HepG2 (cell line): Measurements from ENCODE around the gene SH3YL1. TPM values are rescaled to one million over a fixed set of nuclear protein-coding genes. Genes with fewer than 3 reads are reported as not detected.

Source experiments
- CCDC6 ChIP-seq: sonication (generic); formaldehyde crosslinking; IDR thresholded peaks from 2 replicates; pipeline ENCODE4 v1.8.1; 2022; ENCODE audit warnings: mild to moderate bottlenecking, missing genetic modification reagents, moderate library complexity
- HDAC1 ChIP-seq: sonication (generic); formaldehyde crosslinking; IDR thresholded peaks from 2 replicates; pipeline ENCODE4 v1.5.1; 2020; ENCODE audit warnings: mild to moderate bottlenecking, missing genetic modification reagents
- HOXA9 ChIP-seq: sonication (generic); formaldehyde crosslinking; IDR thresholded peaks from 2 replicates; pipeline ENCODE4 v1.8.1; 2022; ENCODE audit warnings: missing genetic modification reagents, mild to moderate bottlenecking, moderate library complexity, borderline replicate concordance
- ZNF280B ChIP-seq: sonication (generic); formaldehyde crosslinking; IDR thresholded peaks from 2 replicates; pipeline ENCODE4 v1.5.0; 2020; ENCODE audit warnings: missing genetic modification reagents, mild to moderate bottlenecking, borderline replicate concordance
- ZNF3 ChIP-seq: IDR thresholded peaks from 2 replicates; pipeline ENCODE4 v1.7.0; 2017; ENCODE audit warnings: inconsistent platforms
- ZNF430 ChIP-seq: sonication (generic); formaldehyde crosslinking; IDR thresholded peaks from 2 replicates; pipeline ENCODE4 v1.9.0; 2021; ENCODE audit warnings: mild to moderate bottlenecking, missing genetic modification reagents
- ZNF558 ChIP-seq: sonication (generic); formaldehyde crosslinking; IDR thresholded peaks from 2 replicates; pipeline ENCODE4 v1.9.0; 2022; ENCODE audit warnings: mild to moderate bottlenecking, missing genetic modification reagents, borderline replicate concordance
- polyA plus RNA-seq, 8 experiments: library from polyadenylated mRNA; depleted of rRNA in 3 of 8; stranded (reverse) in 7 of 8; unstranded in 1 of 8; fragments of >200 nt; fragmentation: Illumina TruSeq in 4 of 8; extraction: Trizol in 4 of 8; gene quantifications; 2 replicates each; pipeline versions ENCODE4 v1.2.1 to v1.2.3, GENCODE V29; 2011 to 2016; ENCODE audit warnings: low read depth in 4 of 8, missing spikeins in 1 of 8, mixed read lengths in 1 of 8; ENCODE audit not compliant: insufficient read depth in 1 of 8
- total RNA-seq, 5 experiments: library from RNA; depleted of rRNA; stranded (reverse); fragments of >200 nt; fragmentation: Illumina TruSeq; extraction: Trizol; gene quantifications; 2 replicates each; pipeline ENCODE4 v1.2.3, GENCODE V29; 2016; ENCODE audit warnings: low read depth in 1 of 5
- TF ChIP-seq, protein P1 (sequence below): IDR thresholded peaks from 2 replicates; pipeline ENCODE4 v1.6.1; 2016; ENCODE audit warnings: low read depth, missing genetic modification reagents, missing compliant biosample characterization
- TF ChIP-seq, protein P2 (sequence below): sonication (generic); formaldehyde crosslinking; IDR thresholded peaks from 2 replicates; pipeline ENCODE4 v1.5.1; 2020; ENCODE audit warnings: mild to moderate bottlenecking, missing genetic modification reagents, borderline replicate concordance
- TF ChIP-seq, protein P3 (sequence below): IDR thresholded peaks from 2 replicates; pipeline ENCODE4 v1.6.1; 2016; ENCODE audit warnings: missing biosample characterization, missing genetic modification reagents, low read depth
- TF ChIP-seq, protein P4 (sequence below): sonication (generic); formaldehyde crosslinking; IDR thresholded peaks from 2 replicates; pipeline ENCODE4 v1.8.0; 2022; ENCODE audit warnings: mild to moderate bottlenecking, missing genetic modification reagents; ENCODE audit not compliant: insufficient replicate concordance

The SH3YL1 gene
- total and polyA plus RNA-seq, 2 of the 13 experiments (the other 11 are each of a cell fraction or from before 2014, with no cell fraction given): 13.0 to 48.2 TPM

DNA sequence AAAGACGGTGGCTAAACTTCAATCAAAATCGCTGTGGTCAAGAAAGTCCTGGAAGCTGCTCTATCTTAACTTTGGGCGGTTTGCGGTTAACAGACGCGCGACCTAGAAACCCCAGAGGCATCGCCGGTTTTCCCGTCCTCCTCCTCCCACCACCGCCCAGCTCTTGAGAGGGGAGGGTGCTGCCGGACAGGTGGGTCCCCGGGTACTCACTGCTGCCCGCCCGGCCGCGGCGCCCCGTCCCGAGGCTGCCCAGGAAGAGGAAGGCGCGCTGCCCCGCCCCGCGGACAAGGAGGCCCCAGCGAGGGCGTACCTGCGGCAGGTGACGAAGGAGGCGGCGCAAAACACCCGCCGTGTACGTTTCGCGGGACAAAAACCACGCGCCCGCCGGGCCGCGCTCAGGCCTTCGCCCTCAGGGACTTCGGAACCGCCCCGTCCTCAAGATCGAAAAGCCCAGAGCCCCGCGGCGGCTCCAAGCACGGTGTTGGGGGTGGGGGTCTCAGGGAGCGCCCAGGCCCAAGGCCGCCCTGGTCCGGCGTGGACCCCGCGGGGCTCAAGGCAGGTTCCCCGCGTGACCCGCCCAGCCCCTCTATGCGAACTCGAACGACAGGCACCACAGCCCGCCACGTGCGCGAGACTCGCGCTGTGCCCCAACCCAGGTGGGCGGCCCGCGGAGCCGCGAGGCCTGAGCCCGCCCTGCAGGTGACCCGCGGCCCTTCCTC, at the start of gene SH3YL1 (continued):
- TF ChIP-seq, protein P1, sequence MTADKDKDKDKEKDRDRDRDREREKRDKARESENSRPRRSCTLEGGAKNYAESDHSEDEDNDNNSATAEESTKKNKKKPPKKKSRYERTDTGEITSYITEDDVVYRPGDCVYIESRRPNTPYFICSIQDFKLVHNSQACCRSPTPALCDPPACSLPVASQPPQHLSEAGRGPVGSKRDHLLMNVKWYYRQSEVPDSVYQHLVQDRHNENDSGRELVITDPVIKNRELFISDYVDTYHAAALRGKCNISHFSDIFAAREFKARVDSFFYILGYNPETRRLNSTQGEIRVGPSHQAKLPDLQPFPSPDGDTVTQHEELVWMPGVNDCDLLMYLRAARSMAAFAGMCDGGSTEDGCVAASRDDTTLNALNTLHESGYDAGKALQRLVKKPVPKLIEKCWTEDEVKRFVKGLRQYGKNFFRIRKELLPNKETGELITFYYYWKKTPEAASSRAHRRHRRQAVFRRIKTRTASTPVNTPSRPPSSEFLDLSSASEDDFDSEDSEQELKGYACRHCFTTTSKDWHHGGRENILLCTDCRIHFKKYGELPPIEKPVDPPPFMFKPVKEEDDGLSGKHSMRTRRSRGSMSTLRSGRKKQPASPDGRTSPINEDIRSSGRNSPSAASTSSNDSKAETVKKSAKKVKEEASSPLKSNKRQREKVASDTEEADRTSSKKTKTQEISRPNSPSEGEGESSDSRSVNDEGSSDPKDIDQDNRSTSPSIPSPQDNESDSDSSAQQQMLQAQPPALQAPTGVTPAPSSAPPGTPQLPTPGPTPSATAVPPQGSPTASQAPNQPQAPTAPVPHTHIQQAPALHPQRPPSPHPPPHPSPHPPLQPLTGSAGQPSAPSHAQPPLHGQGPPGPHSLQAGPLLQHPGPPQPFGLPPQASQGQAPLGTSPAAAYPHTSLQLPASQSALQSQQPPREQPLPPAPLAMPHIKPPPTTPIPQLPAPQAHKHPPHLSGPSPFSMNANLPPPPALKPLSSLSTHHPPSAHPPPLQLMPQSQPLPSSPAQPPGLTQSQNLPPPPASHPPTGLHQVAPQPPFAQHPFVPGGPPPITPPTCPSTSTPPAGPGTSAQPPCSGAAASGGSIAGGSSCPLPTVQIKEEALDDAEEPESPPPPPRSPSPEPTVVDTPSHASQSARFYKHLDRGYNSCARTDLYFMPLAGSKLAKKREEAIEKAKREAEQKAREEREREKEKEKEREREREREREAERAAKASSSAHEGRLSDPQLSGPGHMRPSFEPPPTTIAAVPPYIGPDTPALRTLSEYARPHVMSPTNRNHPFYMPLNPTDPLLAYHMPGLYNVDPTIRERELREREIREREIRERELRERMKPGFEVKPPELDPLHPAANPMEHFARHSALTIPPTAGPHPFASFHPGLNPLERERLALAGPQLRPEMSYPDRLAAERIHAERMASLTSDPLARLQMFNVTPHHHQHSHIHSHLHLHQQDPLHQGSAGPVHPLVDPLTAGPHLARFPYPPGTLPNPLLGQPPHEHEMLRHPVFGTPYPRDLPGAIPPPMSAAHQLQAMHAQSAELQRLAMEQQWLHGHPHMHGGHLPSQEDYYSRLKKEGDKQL (CRISPR knock-in tag): no peak
- TF ChIP-seq ZNF430 (CRISPR knock-in tag) (0 out of 2 replicates have a peak, but pooled peaks have one; percentile 7), ZNF280B (CRISPR knock-in tag) (no peak; the same call in 1 of the 2 replicates), HDAC1 (peak; percentile 31; the same call in 1 of the 2 replicates), HOXA9 (CRISPR knock-in tag) (no peak; the same call in 1 of the 2 replicates), ZNF3 (CRISPR knock-in tag) (no peak), ZNF558 (0 out of 2 replicates have a peak, but pooled peaks have one; percentile 19), CCDC6 (CRISPR knock-in tag) (0 out of 2 replicates have a peak, but pooled peaks have one; percentile 2)
- TF ChIP-seq, protein P2, sequence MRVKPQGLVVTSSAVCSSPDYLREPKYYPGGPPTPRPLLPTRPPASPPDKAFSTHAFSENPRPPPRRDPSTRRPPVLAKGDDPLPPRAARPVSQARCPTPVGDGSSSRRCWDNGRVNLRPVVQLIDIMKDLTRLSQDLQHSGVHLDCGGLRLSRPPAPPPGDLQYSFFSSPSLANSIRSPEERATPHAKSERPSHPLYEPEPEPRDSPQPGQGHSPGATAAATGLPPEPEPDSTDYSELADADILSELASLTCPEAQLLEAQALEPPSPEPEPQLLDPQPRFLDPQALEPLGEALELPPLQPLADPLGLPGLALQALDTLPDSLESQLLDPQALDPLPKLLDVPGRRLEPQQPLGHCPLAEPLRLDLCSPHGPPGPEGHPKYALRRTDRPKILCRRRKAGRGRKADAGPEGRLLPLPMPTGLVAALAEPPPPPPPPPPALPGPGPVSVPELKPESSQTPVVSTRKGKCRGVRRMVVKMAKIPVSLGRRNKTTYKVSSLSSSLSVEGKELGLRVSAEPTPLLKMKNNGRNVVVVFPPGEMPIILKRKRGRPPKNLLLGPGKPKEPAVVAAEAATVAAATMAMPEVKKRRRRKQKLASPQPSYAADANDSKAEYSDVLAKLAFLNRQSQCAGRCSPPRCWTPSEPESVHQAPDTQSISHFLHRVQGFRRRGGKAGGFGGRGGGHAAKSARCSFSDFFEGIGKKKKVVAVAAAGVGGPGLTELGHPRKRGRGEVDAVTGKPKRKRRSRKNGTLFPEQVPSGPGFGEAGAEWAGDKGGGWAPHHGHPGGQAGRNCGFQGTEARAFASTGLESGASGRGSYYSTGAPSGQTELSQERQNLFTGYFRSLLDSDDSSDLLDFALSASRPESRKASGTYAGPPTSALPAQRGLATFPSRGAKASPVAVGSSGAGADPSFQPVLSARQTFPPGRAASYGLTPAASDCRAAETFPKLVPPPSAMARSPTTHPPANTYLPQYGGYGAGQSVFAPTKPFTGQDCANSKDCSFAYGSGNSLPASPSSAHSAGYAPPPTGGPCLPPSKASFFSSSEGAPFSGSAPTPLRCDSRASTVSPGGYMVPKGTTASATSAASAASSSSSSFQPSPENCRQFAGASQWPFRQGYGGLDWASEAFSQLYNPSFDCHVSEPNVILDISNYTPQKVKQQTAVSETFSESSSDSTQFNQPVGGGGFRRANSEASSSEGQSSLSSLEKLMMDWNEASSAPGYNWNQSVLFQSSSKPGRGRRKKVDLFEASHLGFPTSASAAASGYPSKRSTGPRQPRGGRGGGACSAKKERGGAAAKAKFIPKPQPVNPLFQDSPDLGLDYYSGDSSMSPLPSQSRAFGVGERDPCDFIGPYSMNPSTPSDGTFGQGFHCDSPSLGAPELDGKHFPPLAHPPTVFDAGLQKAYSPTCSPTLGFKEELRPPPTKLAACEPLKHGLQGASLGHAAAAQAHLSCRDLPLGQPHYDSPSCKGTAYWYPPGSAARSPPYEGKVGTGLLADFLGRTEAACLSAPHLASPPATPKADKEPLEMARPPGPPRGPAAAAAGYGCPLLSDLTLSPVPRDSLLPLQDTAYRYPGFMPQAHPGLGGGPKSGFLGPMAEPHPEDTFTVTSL (CRISPR knock-in tag): 0 out of 2 replicates have a peak, but pooled peaks have one; percentile 21
- TF ChIP-seq, protein P3, sequence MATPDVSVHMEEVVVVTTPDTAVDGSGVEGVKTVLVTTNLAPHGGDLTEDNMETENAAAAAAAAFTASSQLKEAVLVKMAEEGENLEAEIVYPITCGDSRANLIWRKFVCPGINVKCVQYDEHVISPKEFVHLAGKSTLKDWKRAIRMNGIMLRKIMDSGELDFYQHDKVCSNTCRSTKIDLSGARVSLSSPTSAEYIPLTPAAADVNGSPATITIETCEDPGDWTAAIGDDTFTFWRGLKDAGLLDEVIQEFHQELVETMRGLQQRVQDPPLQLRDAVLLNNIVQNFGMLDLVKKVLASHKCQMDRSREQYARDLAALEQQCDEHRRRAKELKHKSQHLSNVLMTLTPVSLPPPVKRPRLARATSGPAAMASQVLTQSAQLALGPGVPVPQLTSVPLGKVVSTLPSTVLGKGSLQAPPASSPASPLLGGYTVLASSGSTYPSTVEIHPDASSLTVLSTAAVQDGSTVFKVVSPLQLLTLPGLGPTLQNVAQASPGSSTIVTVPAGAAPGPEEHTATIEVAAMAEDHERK (CRISPR knock-in tag): no peak
- TF ChIP-seq, protein P4, sequence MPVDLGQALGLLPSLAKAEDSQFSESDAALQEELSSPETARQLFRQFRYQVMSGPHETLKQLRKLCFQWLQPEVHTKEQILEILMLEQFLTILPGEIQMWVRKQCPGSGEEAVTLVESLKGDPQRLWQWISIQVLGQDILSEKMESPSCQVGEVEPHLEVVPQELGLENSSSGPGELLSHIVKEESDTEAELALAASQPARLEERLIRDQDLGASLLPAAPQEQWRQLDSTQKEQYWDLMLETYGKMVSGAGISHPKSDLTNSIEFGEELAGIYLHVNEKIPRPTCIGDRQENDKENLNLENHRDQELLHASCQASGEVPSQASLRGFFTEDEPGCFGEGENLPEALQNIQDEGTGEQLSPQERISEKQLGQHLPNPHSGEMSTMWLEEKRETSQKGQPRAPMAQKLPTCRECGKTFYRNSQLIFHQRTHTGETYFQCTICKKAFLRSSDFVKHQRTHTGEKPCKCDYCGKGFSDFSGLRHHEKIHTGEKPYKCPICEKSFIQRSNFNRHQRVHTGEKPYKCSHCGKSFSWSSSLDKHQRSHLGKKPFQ (CRISPR knock-in tag): no peak
